Activated naive CD8-positive, alpha-beta T cell treated with anti-CD3 and anti-CD28 coated beads, Interleukin-2, amount 10 ng/mL, durations not matched to agents 7 days and 5 days (primary cell): ENCODE measurements around the gene HOXD9. TPM values are rescaled to one million over a fixed set of nuclear protein-coding genes. Genes with fewer than 3 reads are reported as not detected.

ENCODE experiments used
- ATAC-seq: fragments of 150-1000 bp; cut with Tn5 transposase; one replicate; pipeline ENCODE4 v1.10.0; 2021; ENCODE audit warnings: low read depth, moderate library complexity
- POLR2A ChIA-PET: fragments of 350-600 bp; sonication (Branson Sonifier 250); formaldehyde crosslinking; loops from one replicate; lab custom pipeline; 2021; ENCODE audit warnings: antibody characterized with exemption; lab: Charles Lee
- DNase-seq: peaks from one replicate; pipeline ENCODE4 v3.0.0; 2021
- H3K27ac Mint-ChIP-seq: one replicate; pipeline ENCODE4 v1.8.0; 2022; ENCODE audit warnings: mild to moderate bottlenecking, mixed read lengths
- H3K27me3 Mint-ChIP-seq: one replicate; pipeline ENCODE4 v1.8.0; 2022; ENCODE audit warnings: mild to moderate bottlenecking, moderate library complexity, mixed read lengths
- H3K36me3 Mint-ChIP-seq: one replicate; pipeline ENCODE4 v1.8.0; 2021; ENCODE audit warnings: mild to moderate bottlenecking, mixed read lengths
- H3K4me1 Mint-ChIP-seq: one replicate; pipeline ENCODE4 v1.8.0; 2021; ENCODE audit warnings: mixed read lengths
- H3K4me3 Mint-ChIP-seq: one replicate; pipeline ENCODE4 v1.8.0; 2022; ENCODE audit warnings: mild to moderate bottlenecking, moderate library complexity, mixed read lengths
- H3K9me3 Mint-ChIP-seq: one replicate; pipeline ENCODE4 v1.8.0; 2021; ENCODE audit warnings: mixed read lengths
- total RNA-seq, 2 experiments: library from RNA; stranded (reverse); gene quantifications; one replicate each; pipeline ENCODE4 v1.2.3, GENCODE V29; 2021

Gene HOXD9
- total RNA-seq, 2 experiments from 2014 or later = not detected

- H3K4me3 Mint-ChIP-seq = no peak overlapping the region
Observed at GRCh38 chr2:176098366-176099158, 24.0 kb upstream of the HOXD9 start.

GRCh38 chr2:176099159-176099727 lies 23.3 kb upstream of the HOXD9 start:
- H3K36me3 Mint-ChIP-seq = no peaks in the 10 kb centered on the region
- ATAC-seq (no peak), DNase-seq (no peak)
- H3K27ac Mint-ChIP-seq = peak overlapping the region; percentile 9
- no peaks in the 10 kb centered on the region for H3K9me3 Mint-ChIP-seq
- H3K4me1 Mint-ChIP-seq = peaks cover 13% of the 10 kb centered on the region
- no peak overlapping the region for H3K4me3 Mint-ChIP-seq
- H3K27me3 Mint-ChIP-seq = peaks cover 97% of the 10 kb centered on the region
- POLR2A ChIA-PET = no interaction called here

More at GRCh38 chr2:176098366-176099158, 24.0 kb upstream of the HOXD9 start:
- Mint-ChIP-seq H3K4me1 (peaks cover 18% of the 10 kb centered on the region), H3K36me3 (peaks cover 2% of the 10 kb centered on the region), H3K27ac (no peak overlapping the region), H3K27me3 (peaks cover 97% of the 10 kb centered on the region), H3K9me3 (peaks cover 2% of the 10 kb centered on the region)
- DNase-seq = no peak
- ATAC-seq = no peak
- POLR2A ChIA-PET = no interaction called here

GRCh38 chr2:176099728-176100546 lies 22.6 kb upstream of the HOXD9 start, which contains the start of gene HOXD12:
Gene HOXD12, plus strand, starts transcription at chr2:176099795. Its CDS starts 7 bp downstream, at chr2:176099802.
- peaks cover 14% of the 10 kb centered on the region for H3K4me1 Mint-ChIP-seq
- DNase-seq (no peak), ATAC-seq (no peak)
- POLR2A ChIA-PET = no interaction called here
- H3K9me3 Mint-ChIP-seq = no peaks in the 10 kb centered on the region
- H3K27me3 Mint-ChIP-seq = peaks cover 97% of the 10 kb centered on the region
- peak within 1 kb of the TSS; percentile 9 for H3K27ac Mint-ChIP-seq
- no peaks in the 10 kb centered on the region for H3K36me3 Mint-ChIP-seq
- no peak within 1 kb of the TSS for H3K4me3 Mint-ChIP-seq

- Mint-ChIP-seq H3K4me1 (peaks cover 17% of the 10 kb centered on the region), H3K4me3 (no peak overlapping the region), H3K27me3 (peaks cover 97% of the 10 kb centered on the region), H3K27ac (no peak overlapping the region), H3K9me3 (no peaks in the 10 kb centered on the region), H3K36me3 (no peaks in the 10 kb centered on the region)
- no peak for ATAC-seq
- DNase-seq = no peak
- POLR2A ChIA-PET = no interaction called here
Observed at GRCh38 chr2:176100547-176101140, 21.9 kb upstream of the HOXD9 start.

- no peaks in the 10 kb centered on the region for H3K9me3 Mint-ChIP-seq
- no peak overlapping the region for H3K27ac Mint-ChIP-seq
- H3K4me3 Mint-ChIP-seq = no peak overlapping the region
- H3K27me3 Mint-ChIP-seq = peaks cover 97% of the 10 kb centered on the region
- peaks cover 19% of the 10 kb centered on the region for H3K4me1 Mint-ChIP-seq
- no peaks in the 10 kb centered on the region for H3K36me3 Mint-ChIP-seq
- POLR2A ChIA-PET = no interaction called here
- no peak for ATAC-seq
- DNase-seq = no peak
Observed at GRCh38 chr2:176101216-176101830, 21.2 kb upstream of the HOXD9 start.

- Mint-ChIP-seq H3K4me3 (no peak overlapping the region), H3K9me3 (no peaks in the 10 kb centered on the region), H3K27ac (no peak overlapping the region), H3K4me1 (peaks cover 16% of the 10 kb centered on the region), H3K27me3 (peaks cover 94% of the 10 kb centered on the region), H3K36me3 (no peaks in the 10 kb centered on the region)
- no peak for DNase-seq
- POLR2A ChIA-PET = no interaction called here
- no peak for ATAC-seq
Observed at GRCh38 chr2:176101842-176102241, 20.7 kb upstream of the HOXD9 start.

- POLR2A ChIA-PET = no interaction called here
- no peak for ATAC-seq
- peaks cover 92% of the 10 kb centered on the region for H3K27me3 Mint-ChIP-seq
Observed at GRCh38 chr2:176102309-176102866, 20.1 kb upstream of the HOXD9 start.

GRCh38 chr2:176103194-176103593 lies 19.3 kb upstream of the HOXD9 start:
- no peak for ATAC-seq
- POLR2A ChIA-PET = no interaction called here
- Mint-ChIP-seq H3K9me3 (no peaks in the 10 kb centered on the region), H3K27me3 (peaks cover 84% of the 10 kb centered on the region), H3K4me1 (peaks cover 7% of the 10 kb centered on the region), H3K36me3 (no peaks in the 10 kb centered on the region), H3K27ac (no peak overlapping the region), H3K4me3 (no peak overlapping the region)
- no peak for DNase-seq

More at GRCh38 chr2:176102309-176102866, 20.1 kb upstream of the HOXD9 start:
- Mint-ChIP-seq H3K27ac (no peak overlapping the region), H3K9me3 (no peaks in the 10 kb centered on the region), H3K4me1 (peaks cover 13% of the 10 kb centered on the region), H3K36me3 (no peaks in the 10 kb centered on the region), H3K4me3 (no peak overlapping the region)
- no peak for DNase-seq

- H3K27ac Mint-ChIP-seq = no peak overlapping the region
Observed at GRCh38 chr2:176103742-176104315, 18.7 kb upstream of the HOXD9 start.

GRCh38 chr2:176104316-176105077 lies 18.0 kb upstream of the HOXD9 start:
- Mint-ChIP-seq H3K4me3 (peak overlapping the region; percentile 25), H3K9me3 (peaks cover 2% of the 10 kb centered on the region), H3K4me1 (peaks cover 9% of the 10 kb centered on the region), H3K36me3 (peaks cover 2% of the 10 kb centered on the region), H3K27ac (peak overlapping the region; percentile 75), H3K27me3 (peaks cover 79% of the 10 kb centered on the region)
- ATAC-seq (no peak), DNase-seq (no peak)
- POLR2A ChIA-PET = no interaction called here

More at GRCh38 chr2:176103742-176104315, 18.7 kb upstream of the HOXD9 start:
- POLR2A ChIA-PET = no interaction called here
- H3K4me1 Mint-ChIP-seq = peaks cover 8% of the 10 kb centered on the region
- no peaks in the 10 kb centered on the region for H3K9me3 Mint-ChIP-seq
- DNase-seq = no peak
- H3K27me3 Mint-ChIP-seq = peaks cover 79% of the 10 kb centered on the region
- peak overlapping the region; percentile 25 for H3K4me3 Mint-ChIP-seq
- H3K36me3 Mint-ChIP-seq = no peaks in the 10 kb centered on the region
- no peak for ATAC-seq

GRCh38 chr2:176105078-176105729 lies 17.3 kb upstream of the HOXD9 start:
- H3K36me3 Mint-ChIP-seq = peaks cover 2% of the 10 kb centered on the region
- H3K27me3 Mint-ChIP-seq = peaks cover 82% of the 10 kb centered on the region
- peak overlapping the region; percentile 75 for H3K27ac Mint-ChIP-seq
- no peak overlapping the region for H3K4me3 Mint-ChIP-seq
- no peak for DNase-seq
- POLR2A ChIA-PET = interaction anchor here (0.6 kb wide), 1 partner anchor 26 kb away, joined by 4 read pairs; no protein-coding TSS in a partner anchor
- H3K9me3 Mint-ChIP-seq = peaks cover 2% of the 10 kb centered on the region
- H3K4me1 Mint-ChIP-seq = peaks cover 9% of the 10 kb centered on the region
- no peak for ATAC-seq
